HCT116 (cell line): ENCODE measurements around the gene CKMT2. TPM values are rescaled to one million over a fixed set of nuclear protein-coding genes. Genes with fewer than 3 reads are reported as not detected.

Experiments used
- ATAC-seq: fragments of 200-7000 bp; cut with Tn5 transposase; 2 replicates; pipeline ENCODE4 v1.9.1; 2020; ENCODE audit warnings: mild to moderate bottlenecking, moderate library complexity
- BruUV-seq: library from RNA; stranded (reverse); fragments of 400-500 nt; replicated peaks from 2 replicates; lab custom pipeline; 2021; lab: Mats Ljungman, UMichigan
- CTCF ChIA-PET: fragments of 300-600 bp; sonication (Branson Sonifier 250); formaldehyde crosslinking; loops from one replicate; lab custom pipeline; 2021; ENCODE audit warnings: antibody characterized with exemption; lab: Charles Lee
- POLR2A ChIA-PET: fragments of 300-600, 350-600 bp; sonication (Branson Sonifier 250); formaldehyde crosslinking; loops from one replicate; lab custom pipeline; 2021; ENCODE audit warnings: antibody characterized with exemption; lab: Charles Lee
- RAD21 ChIA-PET, 2 experiments: fragments of 300-600 bp; sonication (Branson Sonifier 250); formaldehyde crosslinking; loops; one replicate each; lab custom pipeline; 2023; ENCODE audit warnings: low total read pairs in 2 of 2; ENCODE audit not compliant: uncharacterized antibody in 2 of 2, unreplicated experiment in 2 of 2, low non-redundant PET in 1 of 2; lab: Charles Lee
- DNase-seq: peaks from one replicate; pipeline ENCODE4 v3.0.0-alpha.2; 2010; ENCODE audit warnings: low read depth, low spot score
- H2AFZ ChIP-seq: fragments of 200-600 bp; shearing (Covaris generic), sonication (generic); 2 replicates; pipeline ENCODE4 v1.6.1; 2017; ENCODE audit warnings: low read depth, mixed run types, mixed read lengths, antibody characterized with exemption, low read length; ENCODE audit not compliant: poor library complexity, severe bottlenecking
- H3K27ac ChIP-seq: 2 replicates; pipeline ENCODE4 v1.5.1; 2012; ENCODE audit warnings: low read depth, low read length
- H3K27me3 ChIP-seq: fragments of 200-600 bp; sonication (generic); 2 replicates; pipeline ENCODE4 v1.6.1; 2016; ENCODE audit warnings: mixed run types, low read length, mixed read lengths; ENCODE audit not compliant: insufficient read depth
- H3K36me3 ChIP-seq, 2 experiments: fragments of 200-500 bp in 1 of 2; fragments of 200-600 bp in 1 of 2; sonication (Bioruptor generic) in 1 of 2; sonication (generic) in 1 of 2; 2 replicates each; pipeline versions ENCODE4 v1.5.1 to v1.6.1; 2014 to 2016; ENCODE audit warnings: low read length in 2 of 2, inconsistent platforms in 1 of 2, mixed read lengths in 1 of 2, mixed run types in 1 of 2; ENCODE audit not compliant: insufficient read depth in 2 of 2, control insufficient read depth in 1 of 2
- H3K4me1 ChIP-seq, 2 experiments: fragments of 200-600 bp in 1 of 2; sonication (generic) in 1 of 2; 2 replicates each; pipeline versions ENCODE4 v1.5.1 to v1.6.1; 2012 to 2017; ENCODE audit warnings: low read length in 2 of 2, inconsistent platforms in 1 of 2, mild to moderate bottlenecking in 1 of 2, mixed read lengths in 1 of 2, mixed run types in 1 of 2, moderate library complexity in 1 of 2; ENCODE audit not compliant: insufficient read depth in 2 of 2, control insufficient read depth in 1 of 2
- H3K4me2 ChIP-seq: fragments of 200-600 bp; sonication (generic); 2 replicates; pipeline ENCODE4 v1.6.1; 2017; ENCODE audit warnings: mixed run types, low read length, mixed read lengths
- H3K4me3 ChIP-seq, 2 experiments: fragments of 200-600 bp in 1 of 2; sonication (generic) in 1 of 2; replicated peaks in 1 of 2; 2 replicates each; pipeline ENCODE4 v1.5.1; 2011 to 2016; ENCODE audit warnings: low read length in 2 of 2, control low read depth in 1 of 2, low read depth in 1 of 2, mild to moderate bottlenecking in 1 of 2, mixed read lengths in 1 of 2, mixed run types in 1 of 2
- H3K79me2 ChIP-seq: fragments of 200-600 bp; sonication (generic); 2 replicates; pipeline ENCODE4 v1.6.1; 2017; ENCODE audit warnings: mild to moderate bottlenecking, mixed run types, low read length, moderate library complexity, mixed read lengths; ENCODE audit not compliant: insufficient read depth
- H3K9ac ChIP-seq: fragments of 200-600 bp; sonication (generic); 2 replicates; pipeline ENCODE4 v1.6.1; 2016; ENCODE audit warnings: low read length, mixed read lengths
- H3K9me2 ChIP-seq: fragments of 200-600 bp; sonication (generic), shearing (Covaris generic); 2 replicates; pipeline ENCODE4 v1.6.1; 2017; ENCODE audit warnings: mixed run types, mild to moderate bottlenecking, moderate library complexity; ENCODE audit not compliant: insufficient read depth
- H3K9me3 ChIP-seq, 2 experiments: fragments of 200-500 bp in 1 of 2; fragments of 200-600 bp in 1 of 2; sonication (Bioruptor generic) in 1 of 2; sonication (generic) in 1 of 2; 2 replicates each; pipeline ENCODE4 v1.6.1; 2014 to 2017; ENCODE audit warnings: low read length in 2 of 2, mixed read lengths in 2 of 2, inconsistent platforms in 1 of 2, low read depth in 1 of 2, mild to moderate bottlenecking in 1 of 2, mixed run types in 1 of 2, moderate library complexity in 1 of 2; ENCODE audit not compliant: control insufficient read depth in 1 of 2, insufficient read depth in 1 of 2
- H4K20me1 ChIP-seq: fragments of 200-600 bp; sonication (generic), shearing (Covaris generic); 2 replicates; pipeline ENCODE4 v1.6.1; 2017; ENCODE audit warnings: mixed run types, mild to moderate bottlenecking, moderate library complexity; ENCODE audit not compliant: insufficient read depth
- CEBPB ChIP-seq: IDR thresholded peaks from 2 replicates; pipeline ENCODE4 v1.6.1; 2012; ENCODE audit warnings: low read depth
- RAD21 ChIP-seq: IDR thresholded peaks from 2 replicates; pipeline ENCODE4 v1.6.1; 2012; ENCODE audit warnings: low read depth, mild to moderate bottlenecking
- ZBTB33 ChIP-seq: IDR thresholded peaks from 2 replicates; pipeline ENCODE4 v1.6.1; 2011; ENCODE audit warnings: mild to moderate bottlenecking, low read length, moderate library complexity; ENCODE audit not compliant: insufficient replicate concordance; ENCODE audit errors: extremely low read depth
- ZNF274 ChIP-seq: fragments of 200-500 bp; sonication (Bioruptor generic); IDR thresholded peaks from 2 replicates; pipeline ENCODE4 v1.6.1; 2014; ENCODE audit warnings: mild to moderate bottlenecking, low read depth, low read length, inconsistent platforms
- intact Hi-C: fragments of 100-400 bp; cut with micrococcal nuclease; formaldehyde crosslinking; loops from 2 replicates; pipeline ENCODE4 v1.10.0; 2022
- total RNA-seq: library from RNA; stranded (reverse); gene quantifications from one replicate; pipeline ENCODE4 v1.2.1, GENCODE V29; 2021; ENCODE audit not compliant: unreplicated experiment

CKMT2 gene
- total RNA-seq, 1 experiment from 2014 or later = not detected

- Histone ChIP-seq H3K36me3 (no peaks in the 10 kb centered on the region), H3K79me2 (no peaks in the 10 kb centered on the region), H3K27me3 (no peaks in the 10 kb centered on the region), H4K20me1 (no peaks in the 10 kb centered on the region), H3K4me3 (no peak overlapping the region), H3K9me3 (no peaks in the 10 kb centered on the region), H3K9me2 (no peaks in the 10 kb centered on the region), H3K4me2 (no peak overlapping the region), H3K4me1 (peaks cover 0 to 31% of the 10 kb centered on the region in 2 experiments; a peak in 2 of 4 replicates), H2AFZ (no peak overlapping the region), H3K27ac (no peak overlapping the region), H3K9ac (no peak overlapping the region)
- RAD21 ChIA-PET = no interaction called here
- ATAC-seq (no peak), DNase-seq (no peak)
- POLR2A ChIA-PET = no interaction called here
- CTCF ChIA-PET = no interaction called here
- TF ChIP-seq ZBTB33 (no peak), RAD21 (0 out of 2 replicates have a peak, but pooled peaks have one; percentile 2)
- no TSS peak for BruUV-seq
- intact Hi-C loops = no loop called here
Observed at GRCh38 chr5:81212211-81212751, 20.8 kb upstream of the CKMT2 start.

- H3K4me3 ChIP-seq = no peak overlapping the region
Observed at GRCh38 chr5:81213070-81213469, 20.1 kb upstream of the CKMT2 start.

More at GRCh38 chr5:81213070-81213469, 20.1 kb upstream of the CKMT2 start:
- Histone ChIP-seq H3K9me2 (no peaks in the 10 kb centered on the region), H2AFZ (no peak overlapping the region), H3K4me2 (no peak overlapping the region; the same call in 1 of the 2 replicates), H3K27ac (no peak overlapping the region), H3K27me3 (no peaks in the 10 kb centered on the region), H4K20me1 (no peaks in the 10 kb centered on the region), H3K36me3 (no peaks in the 10 kb centered on the region), H3K4me1 (peaks cover 0 to 31% of the 10 kb centered on the region in 2 experiments; a peak in 2 of 4 replicates), H3K9me3 (no peaks in the 10 kb centered on the region), H3K9ac (no peak overlapping the region), H3K79me2 (no peaks in the 10 kb centered on the region)
- ChIA-PET POLR2A (no interaction called here), CTCF (no interaction called here), RAD21 (no interaction called here)
- TF ChIP-seq ZNF274 = no peak
- no peak for TF ChIP-seq CEBPB
- no TSS peak for BruUV-seq
- intact Hi-C loops = no loop called here
- peak; percentile 70 for ATAC-seq
- no peak for DNase-seq
